NCI-H1048 (cell line): Measurements from ENCODE around the gene SMARCE1.
"Not testable (repeated sequence)": the region's sequence is repeated elsewhere in the genome, so short reads cannot be mapped to it uniquely, and the experiment has no call there.

Source experiments
- DNase-seq: peaks from one replicate; lab custom pipeline; 2025; lab: John Stamatoyannopoulos, UW

SMARCE1 gene

GRCh38 chr17:40611840-40612474 lies 35.7 kb downstream of the SMARCE1 start:
- DNase-seq, result no peak

GRCh38 chr17:40610359-40610758 lies 37.3 kb downstream of the SMARCE1 start:
- DNase-seq, result no peak

- no peak for DNase-seq
Measured at GRCh38 chr17:40608061-40608581, 39.5 kb downstream of the SMARCE1 start.

GRCh38 chr17:40607641-40608040 lies 40.0 kb downstream of the SMARCE1 start:
- DNase-seq, result no peak

- no peak for DNase-seq
Measured at GRCh38 chr17:40606548-40607353, 40.9 kb downstream of the SMARCE1 start.

GRCh38 chr17:40605306-40605705 lies 42.3 kb downstream of the SMARCE1 start:
- DNase-seq, result no peak

GRCh38 chr17:40604327-40605080 lies 43.1 kb downstream of the SMARCE1 start:
- no peak for DNase-seq

GRCh38 chr17:40602445-40603443 lies 44.9 kb downstream of the SMARCE1 start:
- no peak for DNase-seq

- no peak for DNase-seq
Measured at GRCh38 chr17:40600486-40601046, 47.1 kb downstream of the SMARCE1 start.

GRCh38 chr17:40599468-40599763 lies 48.2 kb downstream of the SMARCE1 start:
- DNase-seq, result no peak

- DNase-seq, result no peak
Measured at GRCh38 chr17:40598619-40599467, 48.8 kb downstream of the SMARCE1 start.

- no peak for DNase-seq
Measured at GRCh38 chr17:40598301-40598618, 49.4 kb downstream of the SMARCE1 start.

- no peak for DNase-seq
Measured at GRCh38 chr17:40597556-40598300, 49.9 kb downstream of the SMARCE1 start.

- DNase-seq, result no peak
Measured at GRCh38 chr17:40597156-40597555, 50.5 kb downstream of the SMARCE1 start.

- no peak for DNase-seq
Measured at GRCh38 chr17:40596261-40596919, 51.2 kb downstream of the SMARCE1 start.

GRCh38 chr17:40590742-40591141 lies 56.9 kb downstream of the SMARCE1 start:
- no peak for DNase-seq

- DNase-seq, result no peak
Measured at GRCh38 chr17:40588552-40588951, 59.1 kb downstream of the SMARCE1 start.

- DNase-seq, result not testable (repeated sequence)
Measured at GRCh38 chr17:40586264-40586663, 61.4 kb downstream of the SMARCE1 start.

GRCh38 chr17:40584950-40585349 lies 62.7 kb downstream of the SMARCE1 start:
- not testable (repeated sequence) for DNase-seq
